Measurements from ENCODE around the gene WASL.

The WASL gene

DNA sequence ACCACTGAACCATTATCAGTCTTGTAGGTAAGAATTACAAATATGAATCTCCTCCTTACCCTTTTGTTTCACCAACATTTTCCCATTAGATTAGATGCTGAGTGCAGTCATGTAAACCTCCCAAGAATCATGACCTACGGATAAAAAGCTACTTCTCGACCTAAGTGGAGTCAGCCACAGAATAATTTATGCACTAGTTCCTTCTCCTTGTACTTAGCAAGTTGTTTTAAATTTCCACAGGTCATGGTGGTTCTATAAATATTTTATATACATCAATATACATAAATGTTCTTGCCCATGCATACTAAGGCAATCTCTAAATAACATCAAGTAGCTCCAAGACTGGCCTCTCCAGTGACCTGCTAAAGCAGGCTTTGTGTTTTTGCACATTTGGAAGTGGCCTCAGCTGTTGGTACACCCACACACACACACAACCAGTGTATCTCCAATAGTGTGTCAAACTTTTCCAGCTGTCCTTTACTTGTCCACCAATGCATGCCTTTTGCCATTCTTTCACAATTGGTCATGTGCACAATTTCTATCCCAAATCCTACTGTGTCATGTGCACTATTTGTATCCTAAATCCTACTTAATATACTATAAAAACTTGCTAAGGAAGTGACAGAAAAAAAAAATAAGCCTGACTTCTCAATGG lies 71.6 kb downstream of the WASL start:
- H3K36me3 ChIP-seq (ENCODE audit: control insufficient read depth in 4 of 4, insufficient read depth in 4 of 4, low read length in 3 of 4): peaks cover 4 to 12% (median 10%) of the 10 kb centered on the region in 4 experiments
- no peaks in the 10 kb centered on the region for H3K9me3 ChIP-seq (ENCODE audit: control extremely low read depth in 1 of 5, control insufficient read depth in 4 of 5, insufficient read depth in 2 of 5, low read depth in 1 of 5, low read length in 4 of 5)
- no peak overlapping the region for H3K4me3 ChIP-seq (ENCODE audit: control insufficient read depth in 1 of 7, extremely low read depth in 1 of 7, insufficient read depth in 4 of 7, low read depth in 2 of 7, low read length in 6 of 7)
- ChIA-PET CTCF (interaction anchor here (0.6 to 0.7 kb wide), 2 partner anchors 40 to 193 kb away, joined by 3 read pairs; no protein-coding TSS in a partner anchor), POLR2A (no interaction called here)
- no peaks in the 10 kb centered on the region for H3K4me1 ChIP-seq (ENCODE audit: control extremely low read depth in 1 of 4, control insufficient read depth in 4 of 4, insufficient read depth in 4 of 4, low read length in 3 of 4)
- H3K27ac ChIP-seq (ENCODE audit: insufficient read depth in 1 of 2, low read depth in 1 of 2, low read length in 2 of 2, poor library complexity in 1 of 2, severe bottlenecking in 2 of 2): no peak overlapping the region
- no peak for DNase-seq
- H3K27me3 ChIP-seq (replicated peaks in 2 of 5; ENCODE audit: control insufficient read depth in 4 of 5, insufficient read depth in 5 of 5, low read length in 4 of 5): no peaks in the 10 kb centered on the region
- WGBS (ENCODE audit: insufficient coverage): no CpG with 5 or more reads among the region's 2 CpGs

DNA sequence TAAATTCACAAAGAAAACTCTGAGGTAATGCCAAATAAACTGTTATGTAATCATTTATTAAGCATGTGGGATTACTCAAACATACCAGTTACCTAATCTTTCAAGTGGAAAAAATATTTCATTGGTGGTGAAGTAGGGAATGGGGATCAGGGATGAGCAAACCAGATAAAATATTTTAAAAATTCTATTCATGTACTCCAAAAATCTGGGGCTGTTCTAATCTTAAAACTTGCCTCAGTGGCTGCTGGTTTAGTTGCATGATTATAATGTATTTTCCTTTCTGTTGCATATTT lies 73.7 kb downstream of the WASL start:
- no peak overlapping the region for H3K4me3 ChIP-seq (ENCODE audit: control insufficient read depth in 1 of 7, extremely low read depth in 1 of 7, insufficient read depth in 4 of 7, low read depth in 2 of 7, low read length in 6 of 7)
- no peaks in the 10 kb centered on the region for H3K4me1 ChIP-seq (ENCODE audit: control extremely low read depth in 1 of 4, control insufficient read depth in 4 of 4, insufficient read depth in 4 of 4, low read length in 3 of 4)
- H3K9me3 ChIP-seq (ENCODE audit: control extremely low read depth in 1 of 5, control insufficient read depth in 4 of 5, insufficient read depth in 2 of 5, low read depth in 1 of 5, low read length in 4 of 5): no peaks in the 10 kb centered on the region
- no peaks in the 10 kb centered on the region for H3K27me3 ChIP-seq (replicated peaks in 2 of 5; ENCODE audit: control insufficient read depth in 4 of 5, insufficient read depth in 5 of 5, low read length in 4 of 5)
- H3K36me3 ChIP-seq (ENCODE audit: control insufficient read depth in 4 of 4, insufficient read depth in 4 of 4, low read length in 3 of 4): peaks cover 0 to 5% (median 1%) of the 10 kb centered on the region in 4 experiments
- H3K27ac ChIP-seq (ENCODE audit: insufficient read depth in 1 of 2, low read depth in 1 of 2, low read length in 2 of 2, poor library complexity in 1 of 2, severe bottlenecking in 2 of 2): no peak overlapping the region
- CTCF ChIA-PET: interaction anchor here (1.6 kb wide), 1 partner anchor 17 kb away, joined by 3 read pairs; no protein-coding TSS in a partner anchor
- POLR2A ChIA-PET: no interaction called here
- DNase-seq: no peak

DNA sequence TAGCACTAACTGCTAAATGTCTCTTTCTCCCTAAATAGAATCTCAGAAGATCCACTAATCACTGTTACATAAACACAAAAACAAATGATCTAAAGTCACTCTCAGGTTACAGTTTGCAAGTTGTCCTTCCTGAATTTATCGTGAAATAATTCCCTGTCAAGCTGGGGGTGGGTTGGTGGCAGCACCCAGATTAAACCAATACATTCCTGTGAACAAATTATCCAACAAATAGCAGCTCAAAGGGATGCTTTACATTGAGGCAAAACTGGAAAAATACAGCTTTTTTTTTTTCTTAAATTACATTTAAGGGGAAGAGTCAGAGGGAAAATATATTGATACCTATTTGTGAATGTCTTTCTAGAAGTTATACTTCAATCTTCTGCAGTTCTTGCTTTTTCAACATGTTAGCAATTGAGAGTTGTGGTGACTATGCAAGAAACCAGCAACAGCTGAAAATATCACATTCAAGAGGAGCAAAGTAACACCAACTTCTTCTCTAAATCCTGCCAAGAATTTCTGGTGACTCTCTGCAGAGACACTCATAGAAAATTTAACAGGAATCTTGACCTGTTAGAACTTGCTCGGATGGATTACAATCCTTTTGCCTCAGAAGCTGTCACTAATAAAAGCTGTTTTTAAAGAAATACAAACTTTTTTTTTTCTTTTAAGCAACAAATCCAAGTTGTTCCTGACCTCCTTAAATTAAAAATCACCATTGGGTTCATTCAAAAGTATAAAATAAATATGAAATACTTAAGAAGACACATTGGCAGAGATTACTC lies 74.2 kb downstream of the WASL start:
- Histone ChIP-seq H3K27ac (ENCODE audit: insufficient read depth in 1 of 2, low read depth in 1 of 2, low read length in 2 of 2, poor library complexity in 1 of 2, severe bottlenecking in 2 of 2) (no peak overlapping the region), H3K4me3 (ENCODE audit: control insufficient read depth in 1 of 7, extremely low read depth in 1 of 7, insufficient read depth in 4 of 7, low read depth in 2 of 7, low read length in 6 of 7) (no peak overlapping the region), H3K9me3 (ENCODE audit: control extremely low read depth in 1 of 5, control insufficient read depth in 4 of 5, insufficient read depth in 2 of 5, low read depth in 1 of 5, low read length in 4 of 5) (no peaks in the 10 kb centered on the region), H3K4me1 (ENCODE audit: control extremely low read depth in 1 of 4, control insufficient read depth in 4 of 4, insufficient read depth in 4 of 4, low read length in 3 of 4) (no peaks in the 10 kb centered on the region), H3K36me3 (ENCODE audit: control insufficient read depth in 4 of 4, insufficient read depth in 4 of 4, low read length in 3 of 4) (no peaks in the 10 kb centered on the region), H3K27me3 (replicated peaks in 2 of 5; ENCODE audit: control insufficient read depth in 4 of 5, insufficient read depth in 5 of 5, low read length in 4 of 5) (no peaks in the 10 kb centered on the region)
- POLR2A ChIA-PET: no interaction called here
- WGBS (ENCODE audit: insufficient coverage): 100% methylated on average over 1 of the region's 2 CpGs
- CTCF ChIA-PET: interaction anchor here (1.1 to 1.6 kb wide), 2 partner anchors 8 to 17 kb away, joined by 3 read pairs; no protein-coding TSS in a partner anchor
- no peak for DNase-seq

DNA sequence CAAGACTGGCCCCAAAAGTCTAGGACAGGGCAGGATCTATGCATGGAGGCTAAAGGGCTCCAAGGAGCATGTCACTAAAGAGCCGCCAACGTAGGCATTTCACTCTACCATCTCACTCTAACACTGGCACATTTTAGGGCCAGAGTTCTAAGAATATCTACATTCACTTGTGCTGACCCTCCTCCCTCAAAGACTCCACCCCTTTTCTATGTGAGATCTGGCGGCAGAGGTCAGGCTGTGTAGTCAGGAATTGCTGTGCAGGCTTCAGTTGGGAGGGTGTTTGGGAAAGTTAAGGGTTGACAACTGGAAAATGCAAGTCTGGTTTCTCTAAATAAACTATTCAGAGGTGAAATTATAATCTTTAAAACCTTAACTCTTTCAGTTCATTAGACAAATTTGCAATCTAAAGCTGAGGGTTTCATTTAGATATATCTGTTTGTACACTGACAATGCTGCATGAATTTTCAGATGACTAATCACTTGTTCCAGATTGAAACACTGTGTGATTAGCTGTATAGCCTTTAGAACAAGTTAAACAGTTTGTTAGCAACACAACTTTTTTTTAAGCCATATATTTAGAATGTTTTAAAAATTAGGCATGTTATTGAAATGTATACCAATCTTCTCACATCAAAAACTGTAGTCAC lies 74.9 kb downstream of the WASL start:
- WGBS (ENCODE audit: insufficient coverage): 92% methylated on average over 2 of the region's 3 CpGs
- Histone ChIP-seq H3K9me3 (ENCODE audit: control extremely low read depth in 1 of 5, control insufficient read depth in 4 of 5, insufficient read depth in 2 of 5, low read depth in 1 of 5, low read length in 4 of 5) (no peaks in the 10 kb centered on the region), H3K36me3 (ENCODE audit: control insufficient read depth in 4 of 4, insufficient read depth in 4 of 4, low read length in 3 of 4) (no peaks in the 10 kb centered on the region), H3K27ac (ENCODE audit: insufficient read depth in 1 of 2, low read depth in 1 of 2, low read length in 2 of 2, poor library complexity in 1 of 2, severe bottlenecking in 2 of 2) (no peak overlapping the region), H3K4me1 (ENCODE audit: control extremely low read depth in 1 of 4, control insufficient read depth in 4 of 4, insufficient read depth in 4 of 4, low read length in 3 of 4) (no peaks in the 10 kb centered on the region), H3K4me3 (ENCODE audit: control insufficient read depth in 1 of 7, extremely low read depth in 1 of 7, insufficient read depth in 4 of 7, low read depth in 2 of 7, low read length in 6 of 7) (no peak overlapping the region), H3K27me3 (replicated peaks in 2 of 5; ENCODE audit: control insufficient read depth in 4 of 5, insufficient read depth in 5 of 5, low read length in 4 of 5) (no peaks in the 10 kb centered on the region)
- POLR2A ChIA-PET: no interaction called here
- CTCF ChIA-PET: interaction anchor here (1.1 to 1.6 kb wide), 2 partner anchors 9 to 18 kb away, joined by 3 read pairs; no protein-coding TSS in a partner anchor
- DNase-seq: no peak

DNA sequence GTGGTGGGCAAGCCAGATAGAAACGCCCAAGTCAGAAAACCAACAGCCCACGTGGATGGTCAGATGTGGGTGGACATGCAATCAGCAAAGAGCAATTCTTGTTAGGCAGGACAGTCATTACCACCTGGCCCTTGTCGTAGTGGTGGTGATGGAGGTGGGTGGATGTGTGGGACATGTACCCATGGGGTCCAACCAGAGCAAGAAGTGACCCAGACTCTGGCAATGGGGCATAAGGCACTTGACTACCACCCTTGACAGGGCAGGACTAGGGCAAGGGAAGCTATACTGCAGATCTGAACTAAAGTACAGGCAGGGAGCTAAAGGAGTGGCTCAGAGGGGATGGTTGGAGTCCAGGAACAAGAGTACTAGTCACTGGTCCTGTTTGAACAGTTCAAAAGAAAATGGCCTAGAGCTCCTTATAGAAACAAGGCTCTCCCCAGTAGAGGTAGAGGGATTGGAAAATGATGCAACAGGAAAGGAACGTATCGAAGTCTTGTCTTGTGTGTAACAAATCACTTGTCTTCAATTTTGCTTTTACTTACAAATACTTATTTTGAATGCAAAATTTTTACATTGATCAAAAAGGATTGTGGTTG lies 75.6 kb downstream of the WASL start:
- Histone ChIP-seq H3K27ac (ENCODE audit: insufficient read depth in 1 of 2, low read depth in 1 of 2, low read length in 2 of 2, poor library complexity in 1 of 2, severe bottlenecking in 2 of 2) (no peak overlapping the region), H3K36me3 (ENCODE audit: control insufficient read depth in 4 of 4, insufficient read depth in 4 of 4, low read length in 3 of 4) (no peaks in the 10 kb centered on the region), H3K27me3 (replicated peaks in 2 of 5; ENCODE audit: control insufficient read depth in 4 of 5, insufficient read depth in 5 of 5, low read length in 4 of 5) (no peaks in the 10 kb centered on the region), H3K4me1 (ENCODE audit: control extremely low read depth in 1 of 4, control insufficient read depth in 4 of 4, insufficient read depth in 4 of 4, low read length in 3 of 4) (no peaks in the 10 kb centered on the region), H3K9me3 (ENCODE audit: control extremely low read depth in 1 of 5, control insufficient read depth in 4 of 5, insufficient read depth in 2 of 5, low read depth in 1 of 5, low read length in 4 of 5) (no peaks in the 10 kb centered on the region), H3K4me3 (ENCODE audit: control insufficient read depth in 1 of 7, extremely low read depth in 1 of 7, insufficient read depth in 4 of 7, low read depth in 2 of 7, low read length in 6 of 7) (no peak overlapping the region)
- ChIA-PET CTCF (interaction anchor here (1.3 kb wide), 1 partner anchor 199 kb away, joined by 4 read pairs; no protein-coding TSS in a partner anchor), POLR2A (no interaction called here)
- WGBS (ENCODE audit: insufficient coverage): 98% methylated on average over 3 of the region's 5 CpGs
- DNase-seq: no peak

DNA sequence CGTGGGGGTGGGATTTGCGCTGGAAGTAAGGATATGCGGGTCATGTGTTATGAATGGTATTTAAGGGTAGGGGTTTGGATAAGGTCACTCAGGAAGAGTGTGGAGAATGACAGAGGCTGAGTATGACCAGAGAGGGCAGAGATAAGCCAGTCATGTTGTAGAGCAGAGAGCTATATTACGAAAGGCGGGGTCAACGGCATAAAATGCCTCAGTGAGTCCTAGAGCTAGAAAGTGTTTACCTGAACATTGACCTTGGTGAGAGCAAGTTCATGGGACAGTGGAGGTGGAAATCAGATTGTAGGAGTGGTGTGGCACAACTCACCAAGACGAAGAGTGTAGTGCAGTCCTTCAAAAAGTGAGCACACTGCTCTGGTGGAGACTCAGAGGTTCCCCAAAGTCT lies 79.3 kb downstream of the WASL start:
- Histone ChIP-seq H3K4me3 (ENCODE audit: control insufficient read depth in 1 of 7, extremely low read depth in 1 of 7, insufficient read depth in 4 of 7, low read depth in 2 of 7, low read length in 6 of 7) (no peak overlapping the region), H3K36me3 (ENCODE audit: control insufficient read depth in 4 of 4, insufficient read depth in 4 of 4, low read length in 3 of 4) (no peaks in the 10 kb centered on the region), H3K9me3 (ENCODE audit: control extremely low read depth in 1 of 5, control insufficient read depth in 4 of 5, insufficient read depth in 2 of 5, low read depth in 1 of 5, low read length in 4 of 5) (no peaks in the 10 kb centered on the region), H3K4me1 (ENCODE audit: control extremely low read depth in 1 of 4, control insufficient read depth in 4 of 4, insufficient read depth in 4 of 4, low read length in 3 of 4) (no peaks in the 10 kb centered on the region), H3K27me3 (replicated peaks in 2 of 5; ENCODE audit: control insufficient read depth in 4 of 5, insufficient read depth in 5 of 5, low read length in 4 of 5) (peaks cover 0 to 3% (median 0%) of the 10 kb centered on the region in 5 experiments), H3K27ac (ENCODE audit: insufficient read depth in 1 of 2, low read depth in 1 of 2, low read length in 2 of 2, poor library complexity in 1 of 2, severe bottlenecking in 2 of 2) (no peak overlapping the region)
- DNase-seq: no peak
- POLR2A ChIA-PET: no interaction called here
- CTCF ChIA-PET: interaction anchor here (1.2 kb wide), 1 partner anchor 12 kb away, joined by 3 read pairs; no protein-coding TSS in a partner anchor
- WGBS (ENCODE audit: insufficient coverage): 99% methylated on average over 7 of the region's 7 CpGs
